Ishikawa (cell line): ENCODE measurements around the gene RAD51B.

Experiments
- CEBPB ChIP-seq: IDR thresholded peaks from 2 replicates; pipeline ENCODE4 v1.6.1; 2012
- CREB1 ChIP-seq: IDR thresholded peaks from 2 replicates; pipeline ENCODE4 v1.6.1; 2012; ENCODE audit warnings: low read depth
- RAD21 ChIP-seq: IDR thresholded peaks from 2 replicates; pipeline ENCODE4 v1.6.1; 2012; ENCODE audit warnings: low read depth
- TF ChIP-seq, protein P1 (sequence below): IDR thresholded peaks from 2 replicates; pipeline ENCODE4 v1.6.1; 2012; ENCODE audit warnings: low read depth, mild to moderate bottlenecking
- TF ChIP-seq, protein P2 (sequence below): IDR thresholded peaks from 2 replicates; pipeline ENCODE4 v1.6.1; 2012

DNA sequence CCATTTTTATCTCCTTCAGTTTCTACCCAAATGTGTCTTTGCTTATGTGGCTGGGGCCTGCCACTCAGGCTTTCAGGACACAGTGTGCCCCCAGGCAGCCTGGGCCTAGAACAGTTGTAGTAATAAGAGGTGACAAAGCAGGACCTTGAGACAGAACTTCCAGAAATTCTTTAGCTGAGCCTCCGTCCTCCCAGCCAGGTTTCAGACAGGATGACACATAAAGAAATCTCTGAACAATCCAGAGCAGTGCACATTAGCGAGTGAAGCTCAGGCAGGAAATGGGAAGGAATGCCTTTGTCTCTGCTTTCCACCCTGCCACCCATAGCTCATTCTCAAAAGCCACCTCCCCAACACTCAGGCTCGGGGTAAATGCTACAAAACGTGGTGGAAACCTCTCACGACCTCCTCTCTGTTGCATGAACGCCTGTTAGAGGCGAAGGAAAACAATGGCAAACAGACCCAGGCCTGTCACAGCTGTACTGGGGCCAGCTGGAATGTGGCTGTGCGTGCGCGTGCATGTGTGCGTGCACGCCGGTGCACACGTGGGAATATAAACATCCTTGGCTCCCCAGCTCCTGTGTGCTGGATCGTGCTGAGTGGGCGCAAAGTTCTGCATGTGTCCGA, 686.6 kb downstream of the RAD51B start:
- no peak for TF ChIP-seq CEBPB
- TF ChIP-seq CREB1 = no peak
- TF ChIP-seq, protein P1, sequence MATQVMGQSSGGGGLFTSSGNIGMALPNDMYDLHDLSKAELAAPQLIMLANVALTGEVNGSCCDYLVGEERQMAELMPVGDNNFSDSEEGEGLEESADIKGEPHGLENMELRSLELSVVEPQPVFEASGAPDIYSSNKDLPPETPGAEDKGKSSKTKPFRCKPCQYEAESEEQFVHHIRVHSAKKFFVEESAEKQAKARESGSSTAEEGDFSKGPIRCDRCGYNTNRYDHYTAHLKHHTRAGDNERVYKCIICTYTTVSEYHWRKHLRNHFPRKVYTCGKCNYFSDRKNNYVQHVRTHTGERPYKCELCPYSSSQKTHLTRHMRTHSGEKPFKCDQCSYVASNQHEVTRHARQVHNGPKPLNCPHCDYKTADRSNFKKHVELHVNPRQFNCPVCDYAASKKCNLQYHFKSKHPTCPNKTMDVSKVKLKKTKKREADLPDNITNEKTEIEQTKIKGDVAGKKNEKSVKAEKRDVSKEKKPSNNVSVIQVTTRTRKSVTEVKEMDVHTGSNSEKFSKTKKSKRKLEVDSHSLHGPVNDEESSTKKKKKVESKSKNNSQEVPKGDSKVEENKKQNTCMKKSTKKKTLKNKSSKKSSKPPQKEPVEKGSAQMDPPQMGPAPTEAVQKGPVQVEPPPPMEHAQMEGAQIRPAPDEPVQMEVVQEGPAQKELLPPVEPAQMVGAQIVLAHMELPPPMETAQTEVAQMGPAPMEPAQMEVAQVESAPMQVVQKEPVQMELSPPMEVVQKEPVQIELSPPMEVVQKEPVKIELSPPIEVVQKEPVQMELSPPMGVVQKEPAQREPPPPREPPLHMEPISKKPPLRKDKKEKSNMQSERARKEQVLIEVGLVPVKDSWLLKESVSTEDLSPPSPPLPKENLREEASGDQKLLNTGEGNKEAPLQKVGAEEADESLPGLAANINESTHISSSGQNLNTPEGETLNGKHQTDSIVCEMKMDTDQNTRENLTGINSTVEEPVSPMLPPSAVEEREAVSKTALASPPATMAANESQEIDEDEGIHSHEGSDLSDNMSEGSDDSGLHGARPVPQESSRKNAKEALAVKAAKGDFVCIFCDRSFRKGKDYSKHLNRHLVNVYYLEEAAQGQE = no peak
- TF ChIP-seq, protein P2, sequence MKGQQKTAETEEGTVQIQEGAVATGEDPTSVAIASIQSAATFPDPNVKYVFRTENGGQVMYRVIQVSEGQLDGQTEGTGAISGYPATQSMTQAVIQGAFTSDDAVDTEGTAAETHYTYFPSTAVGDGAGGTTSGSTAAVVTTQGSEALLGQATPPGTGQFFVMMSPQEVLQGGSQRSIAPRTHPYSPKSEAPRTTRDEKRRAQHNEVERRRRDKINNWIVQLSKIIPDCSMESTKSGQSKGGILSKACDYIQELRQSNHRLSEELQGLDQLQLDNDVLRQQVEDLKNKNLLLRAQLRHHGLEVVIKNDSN = no peak
- TF ChIP-seq RAD21 = no peak
